Nucleus accumbens (tissue), 56 donors: Measurements from ENCODE around the gene FN1.

ENCODE experiments used
- DNase-seq, 56 donors: peaks; one replicate each; lab custom pipeline; 2025; lab: John Stamatoyannopoulos, UW

Gene FN1

DNA sequence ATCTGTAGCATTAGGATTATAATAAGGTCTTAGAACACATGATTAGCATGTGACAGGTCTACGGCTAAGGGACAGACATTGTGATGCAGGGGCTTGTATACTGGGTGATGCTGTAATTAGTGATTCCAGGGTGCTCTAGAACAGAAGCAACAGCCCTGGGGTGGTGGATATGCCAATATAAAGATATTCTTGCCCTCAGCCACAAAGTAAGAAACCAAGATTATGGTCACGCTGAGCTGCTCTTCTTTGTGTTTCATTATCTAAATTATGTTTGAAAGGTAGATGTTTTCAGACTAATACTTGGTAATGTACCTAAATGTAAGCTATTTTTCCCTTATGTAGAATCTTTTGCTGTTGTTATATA, 45.3 kb downstream of the FN1 start:
- no peak for DNase-seq

- no peak for DNase-seq
Observed at GRCh38 chr2:215388002-215388728, 47.7 kb downstream of the FN1 start.

DNA sequence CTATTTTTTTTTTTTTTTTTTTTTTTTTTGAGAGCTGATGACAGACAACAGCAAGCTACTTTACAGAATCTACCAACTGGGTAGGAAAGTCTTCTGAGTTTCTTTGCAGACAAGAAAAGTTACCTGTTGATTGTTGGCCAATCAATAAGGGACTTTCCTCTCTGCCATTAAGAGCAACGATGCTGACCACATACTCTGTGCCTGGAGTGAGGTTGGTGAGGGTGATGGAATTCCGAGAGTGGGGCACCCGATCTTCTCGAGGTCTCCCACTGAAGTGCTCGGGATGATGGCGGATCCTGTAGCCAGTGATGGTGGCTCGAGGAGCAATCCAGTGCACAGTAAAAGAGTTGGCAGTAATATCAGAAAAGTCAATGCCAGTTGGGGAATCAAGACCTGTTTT, 49.3 kb downstream of the FN1 start:
- DNase-seq, result no peak

GRCh38 chr2:215384710-215385109, 51.2 kb downstream of the FN1 start:
- no peak for DNase-seq

- no peak for DNase-seq
Observed at GRCh38 chr2:215383652-215384279, 52.1 kb downstream of the FN1 start.

GRCh38 chr2:215382480-215382879, 53.4 kb downstream of the FN1 start:
- no peak for DNase-seq

DNA sequence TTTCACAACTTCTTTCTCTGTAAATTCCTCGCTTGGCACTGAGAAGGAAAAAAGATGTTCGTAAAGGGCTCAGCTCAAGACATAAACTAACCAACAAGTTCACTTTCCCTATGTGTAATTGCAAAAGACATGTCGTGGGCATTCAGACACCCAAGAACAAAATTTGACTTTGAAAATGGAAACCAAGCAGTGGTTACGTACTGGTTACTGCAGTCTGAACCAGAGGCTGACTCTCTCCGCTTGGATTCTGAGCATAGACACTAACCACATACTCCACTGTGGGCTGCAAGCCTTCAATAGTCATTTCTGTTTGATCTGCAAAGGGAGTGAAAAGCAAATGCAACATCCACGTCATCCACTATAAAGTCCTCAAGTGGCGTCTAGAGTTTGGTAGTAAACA, 53.9 kb downstream of the FN1 start:
- no peak for DNase-seq

GRCh38 chr2:215380699-215381098, 55.2 kb downstream of the FN1 start:
- no peak for DNase-seq

GRCh38 chr2:215379948-215380347, 55.9 kb downstream of the FN1 start:
- no peak for DNase-seq

GRCh38 chr2:215379039-215379438, 56.8 kb downstream of the FN1 start:
- no peak for DNase-seq

DNA sequence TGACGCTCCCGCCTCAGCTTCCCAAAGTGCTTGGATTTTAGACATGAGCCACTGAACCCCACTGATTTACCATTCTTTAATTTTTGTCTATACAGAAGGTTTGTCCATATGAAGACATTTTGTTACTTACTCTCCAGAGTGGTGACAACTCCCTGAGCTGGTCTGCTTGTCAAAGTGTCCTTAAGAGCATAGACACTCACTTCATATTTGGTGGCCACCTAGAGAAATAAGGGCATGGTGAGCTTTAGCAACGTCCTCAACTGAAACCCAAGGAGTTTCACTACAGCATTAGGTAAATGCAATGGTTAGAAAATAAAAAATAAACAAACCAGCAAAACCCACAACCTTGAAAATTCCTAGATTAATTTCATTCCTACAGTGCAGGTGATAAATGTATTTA, 57.8 kb downstream of the FN1 start:
- DNase-seq, result no peak

DNA sequence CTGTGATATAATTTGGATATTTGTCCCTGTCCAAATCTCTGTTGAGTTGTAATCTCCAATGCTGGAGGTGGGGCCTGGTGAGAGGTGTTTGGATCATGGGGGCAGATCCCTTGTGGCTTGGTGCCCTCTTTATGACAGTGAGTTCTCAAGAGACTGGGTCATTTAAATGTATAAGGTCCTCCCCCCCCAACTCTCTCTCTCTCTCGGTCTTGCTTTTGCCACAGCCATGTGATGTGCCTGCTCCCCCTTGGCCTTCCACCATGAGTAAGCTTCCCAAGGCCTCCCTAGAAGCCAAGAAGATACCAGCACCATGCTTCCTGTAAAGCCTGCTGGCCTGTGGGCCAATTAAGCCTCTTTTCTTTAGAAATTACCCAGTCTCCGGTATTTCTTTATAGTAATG, 58.6 kb downstream of the FN1 start:
- no peak for DNase-seq

DNA sequence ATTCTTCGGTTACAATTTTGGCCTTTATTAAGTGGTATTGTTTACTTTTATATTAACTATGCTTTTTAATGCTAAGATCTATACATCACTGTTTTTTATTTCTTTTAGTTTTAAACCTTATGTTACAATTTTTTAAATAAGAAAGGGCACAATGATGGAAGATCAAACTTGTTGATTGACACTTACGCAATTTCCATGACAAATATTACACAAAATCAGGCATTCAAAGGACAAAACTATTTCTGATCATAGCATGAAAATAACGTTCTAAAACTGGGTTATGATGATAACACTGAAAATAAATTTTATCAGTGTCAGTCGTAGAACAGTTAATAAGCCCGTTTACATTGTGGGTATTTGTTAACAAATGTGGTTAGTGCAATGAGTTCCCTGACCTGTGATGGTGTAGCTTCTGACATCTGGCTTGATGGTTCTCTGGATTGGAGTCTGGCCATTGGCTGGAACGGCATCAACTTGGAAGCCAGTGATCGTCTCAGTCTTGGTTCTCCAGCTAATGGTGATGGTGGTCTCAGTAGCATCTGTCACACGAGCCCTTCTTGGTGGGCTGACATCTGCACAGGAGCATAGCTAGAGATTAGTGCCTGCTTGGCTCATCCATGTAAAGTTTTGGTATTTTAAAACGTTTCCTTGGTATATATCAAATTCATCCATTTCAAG, 59.6 kb downstream of the FN1 start:
- DNase-seq, result no peak

- no peak for DNase-seq
Observed at GRCh38 chr2:215375467-215375830, 60.4 kb downstream of the FN1 start.

DNA sequence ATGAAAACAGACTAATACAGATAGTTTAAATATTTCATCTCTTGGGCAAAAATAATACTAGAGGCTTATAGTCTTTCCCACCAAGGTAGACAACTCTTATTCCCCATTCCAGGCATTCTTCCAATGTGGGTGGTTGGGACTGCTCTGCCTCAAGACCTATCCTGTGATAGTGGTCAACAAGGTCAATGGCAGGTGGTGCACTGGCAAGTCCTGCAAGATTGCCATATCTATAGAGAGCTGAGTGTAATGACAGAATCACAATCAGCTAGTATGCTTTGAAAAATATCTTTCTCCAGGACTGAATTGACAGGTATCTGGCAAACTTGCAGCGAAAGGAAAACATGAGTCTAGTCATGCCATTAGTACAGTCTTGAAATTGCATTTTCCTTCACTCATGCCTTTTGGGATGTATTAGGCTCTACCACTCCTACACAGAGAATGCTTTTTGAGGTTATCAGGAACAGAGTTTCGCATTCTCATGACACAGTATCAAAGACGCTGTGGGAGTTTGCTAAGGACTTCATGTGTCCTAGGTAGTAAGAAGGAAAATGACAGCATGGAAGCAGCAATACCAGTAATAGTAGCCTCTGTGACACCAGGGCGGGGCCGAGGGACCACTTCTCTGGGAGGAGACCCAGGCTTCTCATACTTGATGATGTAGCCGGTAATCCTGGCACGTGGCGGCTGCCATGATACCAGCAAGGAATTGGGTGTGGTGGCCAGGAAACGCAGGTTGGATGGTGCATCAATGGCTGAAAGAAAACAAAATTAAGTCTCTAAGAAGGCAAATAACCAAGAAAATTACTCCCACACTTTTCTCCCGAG, 61.0 kb downstream of the FN1 start:
- DNase-seq, result no peak

GRCh38 chr2:215374002-215374401, 61.9 kb downstream of the FN1 start:
- no peak for DNase-seq

- no peak for DNase-seq
Observed at GRCh38 chr2:215372968-215373649, 62.8 kb downstream of the FN1 start.

GRCh38 chr2:215371915-215372897, 63.7 kb downstream of the FN1 start:
- DNase-seq, result no peak
